Medulla oblongata (tissue), 1 donor: ENCODE measurements around the gene GLB1L3.

Experiments
- DNase-seq: peaks from one replicate; pipeline ENCODE4 v3.0.0-alpha.2; 2015; ENCODE audit errors: extremely low spot score

The GLB1L3 gene

GRCh38 chr11:134275534-134276395, at the start of gene GLB1L3:
TSS of gene GLB1L3 (plus strand) at chr11:134276379. CDS start at chr11:134276741, 362 bp downstream.
- peak; percentile 20 for DNase-seq

- no peak for DNase-seq
Measured at GRCh38 chr11:134226806-134227325, 49.3 kb upstream of the GLB1L3 start.

GRCh38 chr11:134228625-134229024, 47.6 kb upstream of the GLB1L3 start:
- no peak for DNase-seq

- no peak for DNase-seq
Measured at GRCh38 chr11:134229126-134229790, 46.9 kb upstream of the GLB1L3 start.

- no peak for DNase-seq
Measured at GRCh38 chr11:134230339-134230738, 45.8 kb upstream of the GLB1L3 start.

GRCh38 chr11:134231958-134232659, 44.1 kb upstream of the GLB1L3 start:
- no peak for DNase-seq

- no peak for DNase-seq
Measured at GRCh38 chr11:134233729-134234179, 42.4 kb upstream of the GLB1L3 start.

- DNase-seq: no peak
Measured at GRCh38 chr11:134235399-134235798, 40.8 kb upstream of the GLB1L3 start.

GRCh38 chr11:134236834-134237556, 39.2 kb upstream of the GLB1L3 start:
- no peak for DNase-seq

- DNase-seq: no peak
Measured at GRCh38 chr11:134237557-134237922, 38.6 kb upstream of the GLB1L3 start.

GRCh38 chr11:134238956-134239355, 37.2 kb upstream of the GLB1L3 start:
- no peak for DNase-seq

- no peak for DNase-seq
Measured at GRCh38 chr11:134240592-134240991, 35.6 kb upstream of the GLB1L3 start.

- no peak for DNase-seq
Measured at GRCh38 chr11:134242376-134242775, 33.8 kb upstream of the GLB1L3 start.

GRCh38 chr11:134243913-134244312, 32.3 kb upstream of the GLB1L3 start:
- no peak for DNase-seq

- no peak for DNase-seq
Measured at GRCh38 chr11:134244593-134244992, 31.6 kb upstream of the GLB1L3 start.

- no peak for DNase-seq
Measured at GRCh38 chr11:134245434-134245833, 30.7 kb upstream of the GLB1L3 start.

GRCh38 chr11:134246100-134246499, 30.1 kb upstream of the GLB1L3 start:
- no peak for DNase-seq

- DNase-seq: no peak
Measured at GRCh38 chr11:134246678-134247077, 29.5 kb upstream of the GLB1L3 start.

GRCh38 chr11:134248910-134249480, 27.2 kb upstream of the GLB1L3 start:
- no peak for DNase-seq

- DNase-seq: no peak
Measured at GRCh38 chr11:134250246-134250645, 25.9 kb upstream of the GLB1L3 start.

- no peak for DNase-seq
Measured at GRCh38 chr11:134250675-134251074, 25.5 kb upstream of the GLB1L3 start.
